ENCODE data around the gene C1orf232.

The C1orf232 gene

DNA sequence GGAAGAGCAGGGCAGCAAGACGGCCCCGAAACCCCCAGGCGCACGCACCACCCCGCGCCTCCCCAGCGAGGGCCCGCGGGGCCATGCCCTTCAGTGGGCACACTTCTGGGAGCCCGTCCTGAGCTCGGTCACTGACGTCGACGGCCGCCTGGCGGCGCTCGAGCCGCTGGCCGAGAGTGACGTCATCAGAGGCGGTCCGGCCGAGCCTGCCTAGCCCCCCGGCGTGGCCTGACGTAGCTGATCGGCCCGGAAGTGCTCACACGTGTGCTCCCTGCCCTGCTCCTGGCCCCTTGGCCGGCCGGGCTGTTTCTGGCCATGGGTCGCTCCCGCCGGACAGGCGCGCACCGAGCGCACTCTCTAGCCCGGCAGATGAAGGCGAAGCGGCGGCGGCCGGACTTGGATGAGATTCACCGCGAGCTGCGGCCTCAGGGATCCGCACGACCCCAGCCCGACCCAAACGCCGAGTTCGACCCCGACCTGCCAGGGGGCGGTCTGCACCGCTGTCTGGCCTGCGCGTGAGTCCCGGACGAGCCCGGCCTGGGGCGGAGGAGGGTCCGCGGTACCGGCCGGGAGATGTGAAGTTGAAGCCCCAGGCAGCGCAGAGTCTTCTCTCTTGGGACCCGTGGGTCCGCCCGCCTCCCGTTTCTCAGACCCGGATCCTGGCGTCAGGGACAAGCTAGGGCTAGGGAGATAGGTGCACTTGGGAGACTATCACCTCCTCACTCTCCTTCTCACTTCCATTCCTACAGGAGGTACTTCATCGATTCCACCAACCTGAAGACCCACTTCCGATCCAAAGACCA lies 1.1 kb upstream of the C1orf232 start, which contains the start of gene ZNF593 (continued):
- TF ChIP-seq ZNF146 (tag by site-specific recombination; IDR thresholded peaks at IDR 0.05) = 0 out of 2 replicates have a peak, but pooled peaks have one; percentile 48
- TF ChIP-seq RBAK (tag by site-specific recombination; IDR thresholded peaks at IDR 0.05) = no peak
- TF ChIP-seq ZNF404 (tag by site-specific recombination; IDR thresholded peaks at IDR 0.05) = no peak
- peak; percentile 53; the same call in 1 of the 2 replicates for TF ChIP-seq YY1 (tag by site-specific recombination; IDR thresholded peaks at IDR 0.05)
- no peak for TF ChIP-seq ZNF530 (tag by site-specific recombination; IDR thresholded peaks at IDR 0.05; ENCODE audit: low read depth)
- TF ChIP-seq, protein P1, sequence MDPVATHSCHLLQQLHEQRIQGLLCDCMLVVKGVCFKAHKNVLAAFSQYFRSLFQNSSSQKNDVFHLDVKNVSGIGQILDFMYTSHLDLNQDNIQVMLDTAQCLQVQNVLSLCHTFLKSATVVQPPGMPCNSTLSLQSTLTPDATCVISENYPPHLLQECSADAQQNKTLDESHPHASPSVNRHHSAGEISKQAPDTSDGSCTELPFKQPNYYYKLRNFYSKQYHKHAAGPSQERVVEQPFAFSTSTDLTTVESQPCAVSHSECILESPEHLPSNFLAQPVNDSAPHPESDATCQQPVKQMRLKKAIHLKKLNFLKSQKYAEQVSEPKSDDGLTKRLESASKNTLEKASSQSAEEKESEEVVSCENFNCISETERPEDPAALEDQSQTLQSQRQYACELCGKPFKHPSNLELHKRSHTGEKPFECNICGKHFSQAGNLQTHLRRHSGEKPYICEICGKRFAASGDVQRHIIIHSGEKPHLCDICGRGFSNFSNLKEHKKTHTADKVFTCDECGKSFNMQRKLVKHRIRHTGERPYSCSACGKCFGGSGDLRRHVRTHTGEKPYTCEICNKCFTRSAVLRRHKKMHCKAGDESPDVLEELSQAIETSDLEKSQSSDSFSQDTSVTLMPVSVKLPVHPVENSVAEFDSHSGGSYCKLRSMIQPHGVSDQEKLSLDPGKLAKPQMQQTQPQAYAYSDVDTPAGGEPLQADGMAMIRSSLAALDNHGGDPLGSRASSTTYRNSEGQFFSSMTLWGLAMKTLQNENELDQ (tag by site-specific recombination; IDR thresholded peaks at IDR 0.05; ENCODE audit: low read depth) = no peak
- TF ChIP-seq ZNF23 (tag by site-specific recombination; IDR thresholded peaks at IDR 0.05; ENCODE audit: borderline replicate concordance) = no peak
- TF ChIP-seq, protein P2, sequence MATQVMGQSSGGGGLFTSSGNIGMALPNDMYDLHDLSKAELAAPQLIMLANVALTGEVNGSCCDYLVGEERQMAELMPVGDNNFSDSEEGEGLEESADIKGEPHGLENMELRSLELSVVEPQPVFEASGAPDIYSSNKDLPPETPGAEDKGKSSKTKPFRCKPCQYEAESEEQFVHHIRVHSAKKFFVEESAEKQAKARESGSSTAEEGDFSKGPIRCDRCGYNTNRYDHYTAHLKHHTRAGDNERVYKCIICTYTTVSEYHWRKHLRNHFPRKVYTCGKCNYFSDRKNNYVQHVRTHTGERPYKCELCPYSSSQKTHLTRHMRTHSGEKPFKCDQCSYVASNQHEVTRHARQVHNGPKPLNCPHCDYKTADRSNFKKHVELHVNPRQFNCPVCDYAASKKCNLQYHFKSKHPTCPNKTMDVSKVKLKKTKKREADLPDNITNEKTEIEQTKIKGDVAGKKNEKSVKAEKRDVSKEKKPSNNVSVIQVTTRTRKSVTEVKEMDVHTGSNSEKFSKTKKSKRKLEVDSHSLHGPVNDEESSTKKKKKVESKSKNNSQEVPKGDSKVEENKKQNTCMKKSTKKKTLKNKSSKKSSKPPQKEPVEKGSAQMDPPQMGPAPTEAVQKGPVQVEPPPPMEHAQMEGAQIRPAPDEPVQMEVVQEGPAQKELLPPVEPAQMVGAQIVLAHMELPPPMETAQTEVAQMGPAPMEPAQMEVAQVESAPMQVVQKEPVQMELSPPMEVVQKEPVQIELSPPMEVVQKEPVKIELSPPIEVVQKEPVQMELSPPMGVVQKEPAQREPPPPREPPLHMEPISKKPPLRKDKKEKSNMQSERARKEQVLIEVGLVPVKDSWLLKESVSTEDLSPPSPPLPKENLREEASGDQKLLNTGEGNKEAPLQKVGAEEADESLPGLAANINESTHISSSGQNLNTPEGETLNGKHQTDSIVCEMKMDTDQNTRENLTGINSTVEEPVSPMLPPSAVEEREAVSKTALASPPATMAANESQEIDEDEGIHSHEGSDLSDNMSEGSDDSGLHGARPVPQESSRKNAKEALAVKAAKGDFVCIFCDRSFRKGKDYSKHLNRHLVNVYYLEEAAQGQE (tag by site-specific recombination; IDR thresholded peaks at IDR 0.05) = peak; percentile 21; the same call in 1 of the 2 replicates
- no peak for TF ChIP-seq HOXA7 (CRISPR knock-in tag; IDR thresholded peaks at IDR 0.05; ENCODE audit: borderline replicate concordance)
- peak; percentile 35 for TF ChIP-seq OSR2 (tag by site-specific recombination; IDR thresholded peaks at IDR 0.05)
- TF ChIP-seq, protein P3, sequence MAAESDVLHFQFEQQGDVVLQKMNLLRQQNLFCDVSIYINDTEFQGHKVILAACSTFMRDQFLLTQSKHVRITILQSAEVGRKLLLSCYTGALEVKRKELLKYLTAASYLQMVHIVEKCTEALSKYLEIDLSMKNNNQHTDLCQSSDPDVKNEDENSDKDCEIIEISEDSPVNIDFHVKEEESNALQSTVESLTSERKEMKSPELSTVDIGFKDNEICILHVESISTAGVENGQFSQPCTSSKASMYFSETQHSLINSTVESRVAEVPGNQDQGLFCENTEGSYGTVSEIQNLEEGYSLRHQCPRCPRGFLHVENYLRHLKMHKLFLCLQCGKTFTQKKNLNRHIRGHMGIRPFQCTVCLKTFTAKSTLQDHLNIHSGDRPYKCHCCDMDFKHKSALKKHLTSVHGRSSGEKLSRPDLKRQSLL (tag by site-specific recombination; IDR thresholded peaks at IDR 0.05) = peak; percentile 76
- TF ChIP-seq ZNF768 (tag by site-specific recombination; IDR thresholded peaks at IDR 0.05) = no peak
- TF ChIP-seq, protein P4, sequence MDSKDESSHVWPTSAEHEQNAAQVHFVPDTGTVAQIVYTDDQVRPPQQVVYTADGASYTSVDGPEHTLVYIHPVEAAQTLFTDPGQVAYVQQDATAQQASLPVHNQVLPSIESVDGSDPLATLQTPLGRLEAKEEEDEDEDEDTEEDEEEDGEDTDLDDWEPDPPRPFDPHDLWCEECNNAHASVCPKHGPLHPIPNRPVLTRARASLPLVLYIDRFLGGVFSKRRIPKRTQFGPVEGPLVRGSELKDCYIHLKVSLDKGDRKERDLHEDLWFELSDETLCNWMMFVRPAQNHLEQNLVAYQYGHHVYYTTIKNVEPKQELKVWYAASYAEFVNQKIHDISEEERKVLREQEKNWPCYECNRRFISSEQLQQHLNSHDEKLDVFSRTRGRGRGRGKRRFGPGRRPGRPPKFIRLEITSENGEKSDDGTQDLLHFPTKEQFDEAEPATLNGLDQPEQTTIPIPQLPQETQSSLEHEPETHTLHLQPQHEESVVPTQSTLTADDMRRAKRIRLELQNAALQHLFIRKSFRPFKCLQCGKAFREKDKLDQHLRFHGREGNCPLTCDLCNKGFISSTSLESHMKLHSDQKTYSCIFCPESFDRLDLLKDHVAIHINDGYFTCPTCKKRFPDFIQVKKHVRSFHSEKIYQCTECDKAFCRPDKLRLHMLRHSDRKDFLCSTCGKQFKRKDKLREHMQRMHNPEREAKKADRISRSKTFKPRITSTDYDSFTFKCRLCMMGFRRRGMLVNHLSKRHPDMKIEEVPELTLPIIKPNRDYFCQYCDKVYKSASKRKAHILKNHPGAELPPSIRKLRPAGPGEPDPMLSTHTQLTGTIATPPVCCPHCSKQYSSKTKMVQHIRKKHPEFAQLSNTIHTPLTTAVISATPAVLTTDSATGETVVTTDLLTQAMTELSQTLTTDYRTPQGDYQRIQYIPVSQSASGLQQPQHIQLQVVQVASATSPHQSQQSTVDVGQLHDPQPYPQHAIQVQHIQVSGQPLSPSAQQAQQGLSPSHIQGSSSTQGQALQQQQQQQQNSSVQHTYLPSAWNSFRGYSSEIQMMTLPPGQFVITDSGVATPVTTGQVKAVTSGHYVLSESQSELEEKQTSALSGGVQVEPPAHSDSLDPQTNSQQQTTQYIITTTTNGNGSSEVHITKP (tag by site-specific recombination; IDR thresholded peaks at IDR 0.05) = peak; percentile 28; the same call in 1 of the 2 replicates
- peak; percentile 98 for TF ChIP-seq GLIS2 (tag by site-specific recombination; IDR thresholded peaks at IDR 0.05)
- TF ChIP-seq ZFP41 (tag by site-specific recombination; IDR thresholded peaks at IDR 0.05; ENCODE audit: borderline replicate concordance) = no peak
- TF ChIP-seq ZNF175 (tag by site-specific recombination; IDR thresholded peaks at IDR 0.05) = no peak
- TF ChIP-seq ZNF558 (tag by site-specific recombination; IDR thresholded peaks at IDR 0.05) = no peak
- TF ChIP-seq, protein P5, sequence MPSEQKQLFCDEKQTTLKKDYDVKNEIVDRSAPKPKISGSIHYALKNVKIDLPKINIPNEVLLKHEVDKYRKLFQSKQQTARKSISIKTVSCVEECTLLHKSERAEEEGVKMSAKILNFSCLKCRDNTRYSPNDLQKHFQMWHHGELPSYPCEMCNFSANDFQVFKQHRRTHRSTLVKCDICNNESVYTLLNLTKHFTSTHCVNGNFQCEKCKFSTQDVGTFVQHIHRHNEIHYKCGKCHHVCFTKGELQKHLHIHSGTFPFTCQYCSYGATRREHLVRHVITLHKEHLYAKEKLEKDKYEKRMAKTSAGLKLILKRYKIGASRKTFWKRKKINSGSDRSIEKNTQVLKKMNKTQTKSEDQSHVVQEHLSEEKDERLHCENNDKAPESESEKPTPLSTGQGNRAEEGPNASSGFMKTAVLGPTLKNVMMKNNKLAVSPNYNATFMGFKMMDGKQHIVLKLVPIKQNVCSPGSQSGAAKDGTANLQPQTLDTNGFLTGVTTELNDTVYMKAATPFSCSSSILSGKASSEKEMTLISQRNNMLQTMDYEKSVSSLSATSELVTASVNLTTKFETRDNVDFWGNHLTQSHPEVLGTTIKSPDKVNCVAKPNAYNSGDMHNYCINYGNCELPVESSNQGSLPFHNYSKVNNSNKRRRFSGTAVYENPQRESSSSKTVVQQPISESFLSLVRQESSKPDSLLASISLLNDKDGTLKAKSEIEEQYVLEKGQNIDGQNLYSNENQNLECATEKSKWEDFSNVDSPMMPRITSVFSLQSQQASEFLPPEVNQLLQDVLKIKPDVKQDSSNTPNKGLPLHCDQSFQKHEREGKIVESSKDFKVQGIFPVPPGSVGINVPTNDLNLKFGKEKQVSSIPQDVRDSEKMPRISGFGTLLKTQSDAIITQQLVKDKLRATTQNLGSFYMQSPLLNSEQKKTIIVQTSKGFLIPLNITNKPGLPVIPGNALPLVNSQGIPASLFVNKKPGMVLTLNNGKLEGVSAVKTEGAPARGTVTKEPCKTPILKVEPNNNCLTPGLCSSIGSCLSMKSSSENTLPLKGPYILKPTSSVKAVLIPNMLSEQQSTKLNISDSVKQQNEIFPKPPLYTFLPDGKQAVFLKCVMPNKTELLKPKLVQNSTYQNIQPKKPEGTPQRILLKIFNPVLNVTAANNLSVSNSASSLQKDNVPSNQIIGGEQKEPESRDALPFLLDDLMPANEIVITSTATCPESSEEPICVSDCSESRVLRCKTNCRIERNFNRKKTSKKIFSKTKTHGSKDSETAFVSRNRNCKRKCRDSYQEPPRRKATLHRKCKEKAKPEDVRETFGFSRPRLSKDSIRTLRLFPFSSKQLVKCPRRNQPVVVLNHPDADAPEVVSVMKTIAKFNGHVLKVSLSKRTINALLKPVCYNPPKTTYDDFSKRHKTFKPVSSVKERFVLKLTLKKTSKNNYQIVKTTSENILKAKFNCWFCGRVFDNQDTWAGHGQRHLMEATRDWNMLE (tag by site-specific recombination; conservative IDR thresholded peaks at IDR 0.05; ENCODE audit: low read depth) = peak; percentile 43
- TF ChIP-seq, protein P6, sequence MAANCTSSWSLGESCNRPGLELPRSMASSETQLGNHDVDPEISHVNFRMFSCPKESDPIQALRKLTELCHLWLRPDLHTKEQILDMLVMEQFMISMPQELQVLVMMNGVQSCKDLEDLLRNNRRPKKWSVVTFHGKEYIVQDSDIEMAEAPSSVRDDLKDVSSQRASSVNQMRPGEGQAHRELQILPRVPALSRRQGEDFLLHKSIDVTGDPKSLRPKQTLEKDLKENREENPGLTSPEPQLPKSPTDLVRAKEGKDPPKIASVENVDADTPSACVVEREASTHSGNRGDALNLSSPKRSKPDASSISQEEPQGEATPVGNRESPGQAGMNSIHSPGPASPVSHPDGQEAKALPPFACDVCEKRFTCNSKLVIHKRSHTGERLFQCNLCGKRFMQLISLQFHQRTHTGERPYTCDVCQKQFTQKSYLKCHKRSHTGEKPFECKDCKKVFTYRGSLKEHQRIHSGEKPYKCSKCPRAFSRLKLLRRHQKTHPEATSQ (tag by site-specific recombination; IDR thresholded peaks at IDR 0.05) = no peak
- peak; percentile 91 for TF ChIP-seq ZSCAN30 (tag by site-specific recombination; IDR thresholded peaks at IDR 0.05)
- peak; percentile 94 for TF ChIP-seq KLF8 (tag by site-specific recombination; IDR thresholded peaks at IDR 0.05)

Data from HEK293 (cell line).